ENCODE measurements around the gene AHI1. TPM values are rescaled to one million over a fixed set of nuclear protein-coding genes. Genes with fewer than 3 reads are reported as not detected.

Gene AHI1
- total RNA-seq, 1 donor = 29.8 TPM

DNA sequence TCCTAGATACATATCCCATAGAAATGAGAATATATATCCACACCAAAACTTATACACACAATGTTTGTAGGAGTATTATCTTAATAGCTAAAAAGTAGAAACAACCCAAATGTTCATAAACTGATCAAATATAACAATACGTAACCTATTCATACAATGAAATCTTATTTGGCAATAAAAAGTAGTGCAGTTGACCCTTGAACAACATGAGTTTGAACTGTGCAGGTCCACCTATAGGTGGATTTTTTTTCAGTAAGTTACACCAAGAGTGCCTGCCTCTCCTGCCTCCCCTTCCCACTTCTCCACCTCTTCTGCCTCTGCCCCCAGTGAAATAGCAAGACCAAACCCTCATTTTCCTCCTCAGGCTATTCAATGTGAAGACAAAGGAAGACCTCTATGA lies 95.2 kb downstream of the AHI1 start:
- no peak for DNase-seq (ENCODE audit: low read depth)
- TF ChIP-seq, protein P1, sequence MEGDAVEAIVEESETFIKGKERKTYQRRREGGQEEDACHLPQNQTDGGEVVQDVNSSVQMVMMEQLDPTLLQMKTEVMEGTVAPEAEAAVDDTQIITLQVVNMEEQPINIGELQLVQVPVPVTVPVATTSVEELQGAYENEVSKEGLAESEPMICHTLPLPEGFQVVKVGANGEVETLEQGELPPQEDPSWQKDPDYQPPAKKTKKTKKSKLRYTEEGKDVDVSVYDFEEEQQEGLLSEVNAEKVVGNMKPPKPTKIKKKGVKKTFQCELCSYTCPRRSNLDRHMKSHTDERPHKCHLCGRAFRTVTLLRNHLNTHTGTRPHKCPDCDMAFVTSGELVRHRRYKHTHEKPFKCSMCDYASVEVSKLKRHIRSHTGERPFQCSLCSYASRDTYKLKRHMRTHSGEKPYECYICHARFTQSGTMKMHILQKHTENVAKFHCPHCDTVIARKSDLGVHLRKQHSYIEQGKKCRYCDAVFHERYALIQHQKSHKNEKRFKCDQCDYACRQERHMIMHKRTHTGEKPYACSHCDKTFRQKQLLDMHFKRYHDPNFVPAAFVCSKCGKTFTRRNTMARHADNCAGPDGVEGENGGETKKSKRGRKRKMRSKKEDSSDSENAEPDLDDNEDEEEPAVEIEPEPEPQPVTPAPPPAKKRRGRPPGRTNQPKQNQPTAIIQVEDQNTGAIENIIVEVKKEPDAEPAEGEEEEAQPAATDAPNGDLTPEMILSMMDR (IDR thresholded peaks at IDR 0.05; ENCODE audit: insufficient read depth, low read depth, low read length) = no peak
- H3K4me3 ChIP-seq (ENCODE audit: low read depth, low read length) = no peak overlapping the region

DNA sequence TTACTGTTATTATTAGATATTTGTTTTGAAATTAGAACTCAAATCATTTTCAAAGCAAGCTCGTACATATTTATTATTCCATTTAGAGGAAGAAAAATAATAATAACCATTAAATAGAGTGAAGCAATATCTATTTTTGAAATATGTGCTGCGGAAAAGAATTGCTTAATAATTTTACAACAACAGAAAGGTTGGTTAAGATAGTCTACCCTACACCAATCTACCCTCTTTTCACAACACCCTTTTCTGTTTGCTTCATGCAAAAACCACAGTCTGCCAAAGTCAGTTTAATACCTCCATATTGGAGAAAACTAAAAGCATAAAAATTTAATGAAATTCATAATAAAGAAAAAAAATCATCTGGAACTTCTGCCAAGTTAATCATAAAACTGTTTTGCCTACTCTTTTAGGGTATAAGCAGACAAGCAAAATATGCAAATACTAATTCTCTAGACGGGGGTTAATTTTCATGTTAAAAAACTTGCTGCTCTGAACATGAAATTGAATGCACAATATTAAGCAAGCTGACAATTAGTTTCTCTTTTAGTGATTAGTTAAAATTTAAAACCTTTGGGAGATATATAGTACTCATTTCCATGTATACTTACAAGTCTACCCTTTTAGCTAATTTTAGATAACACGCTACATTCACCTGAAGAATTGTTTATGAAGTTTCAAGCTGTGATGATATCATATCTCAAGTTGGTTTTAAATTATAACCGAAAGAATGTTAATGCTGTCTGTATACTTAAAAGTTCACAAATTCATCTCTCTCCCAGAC lies 100.2 kb downstream of the AHI1 start:
- no peak for DNase-seq (ENCODE audit: low read depth)
- TF ChIP-seq, protein P1 (IDR thresholded peaks at IDR 0.05; ENCODE audit: insufficient read depth, low read depth, low read length) = no peak
- H3K4me3 ChIP-seq (ENCODE audit: low read depth, low read length) = no peak overlapping the region

DNA sequence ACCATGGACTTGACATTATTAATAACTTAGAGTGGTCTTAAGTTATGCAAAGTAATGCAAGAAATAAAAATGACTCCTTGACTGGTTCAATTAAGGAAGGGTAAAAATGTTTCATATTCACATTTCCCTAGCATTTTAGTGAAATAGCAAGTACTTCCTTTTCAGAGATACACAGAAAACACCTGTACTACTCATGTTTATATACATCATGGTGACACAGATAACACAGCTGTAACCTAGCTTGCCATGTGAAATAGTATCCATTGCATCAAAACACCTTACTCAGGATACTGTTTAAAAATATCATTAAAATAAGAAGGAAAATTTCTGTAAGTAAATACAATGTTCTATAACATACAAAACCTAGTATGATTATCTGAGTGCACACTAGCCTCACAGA lies 102.4 kb downstream of the AHI1 start:
- H3K4me3 ChIP-seq (ENCODE audit: low read depth, low read length) = no peak overlapping the region
- DNase-seq (ENCODE audit: low read depth) = no peak
- TF ChIP-seq, protein P1 (IDR thresholded peaks at IDR 0.05; ENCODE audit: insufficient read depth, low read depth, low read length) = no peak

DNA sequence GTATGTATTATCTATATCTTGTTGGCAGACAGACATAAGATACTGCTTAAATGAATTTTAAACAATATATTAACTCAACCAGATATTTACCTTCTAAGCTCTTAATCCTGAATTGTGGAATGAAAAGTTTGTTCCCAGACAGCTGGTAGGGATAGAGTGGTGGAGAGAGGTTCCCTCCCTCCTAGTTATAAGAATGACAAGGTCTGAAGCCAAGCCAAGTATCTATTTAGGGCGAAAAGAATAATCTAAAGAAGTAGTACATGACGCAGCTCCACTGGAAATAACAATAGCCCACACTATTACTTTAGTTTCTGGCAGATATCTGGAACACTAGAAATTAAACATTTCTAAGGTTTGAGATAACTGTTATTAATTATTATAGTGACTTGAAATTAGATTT lies 104.3 kb downstream of the AHI1 start:
- no peak for DNase-seq (ENCODE audit: low read depth)
- no peak overlapping the region for H3K4me3 ChIP-seq (ENCODE audit: low read depth, low read length)
- TF ChIP-seq, protein P1 (IDR thresholded peaks at IDR 0.05; ENCODE audit: insufficient read depth, low read depth, low read length) = no peak

DNA sequence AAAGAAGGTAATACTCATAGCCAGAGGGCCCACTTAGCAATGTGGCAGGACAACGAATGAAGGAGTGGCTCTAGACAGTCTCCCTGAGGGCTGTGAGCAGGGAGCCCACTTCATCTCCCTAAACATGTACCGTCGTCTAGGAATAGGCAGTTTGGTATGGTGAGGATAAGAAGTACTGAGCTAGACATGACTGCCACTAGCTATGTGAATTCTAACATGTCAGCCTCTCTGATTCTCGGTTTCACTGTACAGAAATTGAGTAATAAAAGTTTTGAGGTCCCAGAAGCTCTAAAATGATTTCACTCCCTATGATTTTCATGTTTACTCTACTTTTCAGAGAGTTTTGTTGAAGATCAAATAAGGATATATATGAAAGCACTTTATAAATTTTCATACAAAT lies 107.1 kb downstream of the AHI1 start:
- TF ChIP-seq, protein P1 (IDR thresholded peaks at IDR 0.05; ENCODE audit: insufficient read depth, low read depth, low read length) = no peak
- DNase-seq (ENCODE audit: low read depth) = no peak
- H3K4me3 ChIP-seq (ENCODE audit: low read depth, low read length) = no peak overlapping the region

DNA sequence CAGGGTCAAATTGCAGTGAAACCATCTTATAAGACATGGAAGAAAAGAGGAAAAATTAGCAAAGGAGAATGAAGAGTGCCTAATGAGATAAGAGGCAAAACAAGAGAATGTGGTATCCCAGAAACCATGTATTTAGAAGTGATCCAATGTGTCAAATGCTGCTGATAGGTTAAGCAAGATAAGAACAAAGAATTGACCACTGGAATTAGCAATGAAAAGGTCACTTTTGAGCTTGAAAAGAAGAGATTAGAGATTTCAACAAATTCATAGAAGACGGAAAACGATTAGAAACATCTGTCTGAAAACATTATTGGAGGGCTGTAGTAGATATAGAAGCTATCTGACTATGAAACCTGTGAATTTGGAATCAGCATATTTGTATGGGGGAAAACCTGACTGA lies 112.2 kb downstream of the AHI1 start:
- DNase-seq (ENCODE audit: low read depth) = no peak
- no peak overlapping the region for H3K4me3 ChIP-seq (ENCODE audit: low read depth, low read length)
- TF ChIP-seq, protein P1 (IDR thresholded peaks at IDR 0.05; ENCODE audit: insufficient read depth, low read depth, low read length) = no peak

DNA sequence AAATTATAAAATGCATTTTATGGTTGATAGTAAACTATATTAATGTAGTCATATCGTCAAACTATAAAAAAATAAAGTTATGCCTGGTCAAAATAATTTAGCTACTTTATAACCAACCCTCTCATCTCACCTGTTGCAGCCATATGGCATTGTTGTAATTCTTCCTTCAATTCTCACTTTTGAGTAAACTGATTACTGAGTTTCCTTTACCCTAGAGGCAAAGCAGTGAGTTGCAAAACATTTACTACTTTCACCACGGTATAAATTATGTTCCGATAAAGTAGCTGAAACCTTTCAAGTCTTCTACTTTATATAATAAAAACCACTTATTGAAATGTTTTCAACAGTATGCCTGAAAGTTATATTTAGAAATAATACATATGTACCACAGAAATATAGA lies 113.8 kb downstream of the AHI1 start:
- H3K4me3 ChIP-seq (ENCODE audit: low read depth, low read length) = no peak overlapping the region
- no peak for DNase-seq (ENCODE audit: low read depth)
- TF ChIP-seq, protein P1 (IDR thresholded peaks at IDR 0.05; ENCODE audit: insufficient read depth, low read depth, low read length) = no peak

Measured in fibroblast of villous mesenchyme (primary cell).